ENCODE results near the gene LRMDA. TPM values are rescaled to one million over a fixed set of nuclear protein-coding genes. Genes with fewer than 3 reads are reported as not detected.

LRMDA gene
- total and polyA plus RNA-seq, 2 of the 13 experiments (the other 11 are each of a cell fraction or from before 2014, with no cell fraction given) = 13.4 to 22.0 TPM

GRCh38 chr10:76440426-76440825 lies 1009.0 kb downstream of the LRMDA start:
- Histone ChIP-seq H3K9me3 (ENCODE audit: low read length) (no peaks in the 10 kb centered on the region), H3K79me2 (ENCODE audit: insufficient read depth, low read length) (no peaks in the 10 kb centered on the region), H3K27ac (ENCODE audit: extremely low read length, insufficient read depth, low read length) (no peak overlapping the region), H3K4me1 (ENCODE audit: insufficient read depth, low read length) (no peaks in the 10 kb centered on the region), H3K4me3 (replicated peaks in 1 of 3; ENCODE audit: insufficient read depth in 1 of 3, low read depth in 2 of 3, low read length in 3 of 3) (no peak overlapping the region), H3K36me3 (replicated peaks in 1 of 2; ENCODE audit: control insufficient read depth in 1 of 2, insufficient read depth in 2 of 2, low read length in 2 of 2) (no peaks in the 10 kb centered on the region), H3K4me2 (ENCODE audit: low read depth, low read length) (no peak overlapping the region), H3K9ac (ENCODE audit: insufficient read depth, low read depth, low read length) (no peak overlapping the region), H2AFZ (ENCODE audit: low read length) (no peak overlapping the region), H4K20me1 (ENCODE audit: insufficient read depth, low read length) (no peaks in the 10 kb centered on the region), H3K27me3 (ENCODE audit: control insufficient read depth in 1 of 2, insufficient read depth in 2 of 2, low read length in 2 of 2) (no peaks in the 10 kb centered on the region)
- in situ Hi-C loops (cut with HindIII; ENCODE audit: extremely low pct_ligation_motif_present, low pct_unique_long_range_greater_than_20kb) = no loop called here
- 50% methylated on average over 5 of the region's 5 CpGs for WGBS (ENCODE audit: low lambda C conversion rate)
- ChIA-PET POLR2A (no interaction called here), CTCF (ENCODE audit: low intra/inter-chr PET ratio, low total read pairs) (no interaction called here)
- no peak for FAIRE-seq
- DNase-seq (ENCODE audit: low spot score) = no peak
- ATAC-seq = no peak
- intact Hi-C loops (cut with micrococcal nuclease; ENCODE audit: unreplicated experiment) = no loop called here
- TF ChIP-seq KDM6A (CRISPR knock-in tag; IDR thresholded peaks at IDR 0.05; ENCODE audit: low read depth) = no peak
- no peak for TF ChIP-seq E2F2 (CRISPR knock-in tag; IDR thresholded peaks at IDR 0.05; ENCODE audit: borderline replicate concordance)
- TF ChIP-seq NR0B2 (CRISPR knock-in tag; IDR thresholded peaks at IDR 0.05) = no peak
- TF ChIP-seq ZSCAN20 (CRISPR knock-in tag; IDR thresholded peaks at IDR 0.05; ENCODE audit: borderline replicate concordance) = no peak
- TF ChIP-seq ZNF12 (CRISPR knock-in tag; IDR thresholded peaks at IDR 0.05) = no peak
- BruUV-seq (replicated peaks) = no TSS peak

GRCh38 chr10:76442113-76442512 lies 1010.7 kb downstream of the LRMDA start:
- ATAC-seq = no peak
- intact Hi-C loops (cut with micrococcal nuclease; ENCODE audit: unreplicated experiment) = no loop called here
- 68% methylated on average over 5 of the region's 5 CpGs for WGBS (ENCODE audit: low lambda C conversion rate)
- no peak for TF ChIP-seq ZFP37 (CRISPR knock-in tag; IDR thresholded peaks at IDR 0.05; ENCODE audit: borderline replicate concordance)
- no peak for TF ChIP-seq NFYB (CRISPR knock-in tag; IDR thresholded peaks at IDR 0.05)
- TF ChIP-seq ERF (CRISPR knock-in tag; IDR thresholded peaks at IDR 0.05) = no peak
- TF ChIP-seq, protein P1, sequence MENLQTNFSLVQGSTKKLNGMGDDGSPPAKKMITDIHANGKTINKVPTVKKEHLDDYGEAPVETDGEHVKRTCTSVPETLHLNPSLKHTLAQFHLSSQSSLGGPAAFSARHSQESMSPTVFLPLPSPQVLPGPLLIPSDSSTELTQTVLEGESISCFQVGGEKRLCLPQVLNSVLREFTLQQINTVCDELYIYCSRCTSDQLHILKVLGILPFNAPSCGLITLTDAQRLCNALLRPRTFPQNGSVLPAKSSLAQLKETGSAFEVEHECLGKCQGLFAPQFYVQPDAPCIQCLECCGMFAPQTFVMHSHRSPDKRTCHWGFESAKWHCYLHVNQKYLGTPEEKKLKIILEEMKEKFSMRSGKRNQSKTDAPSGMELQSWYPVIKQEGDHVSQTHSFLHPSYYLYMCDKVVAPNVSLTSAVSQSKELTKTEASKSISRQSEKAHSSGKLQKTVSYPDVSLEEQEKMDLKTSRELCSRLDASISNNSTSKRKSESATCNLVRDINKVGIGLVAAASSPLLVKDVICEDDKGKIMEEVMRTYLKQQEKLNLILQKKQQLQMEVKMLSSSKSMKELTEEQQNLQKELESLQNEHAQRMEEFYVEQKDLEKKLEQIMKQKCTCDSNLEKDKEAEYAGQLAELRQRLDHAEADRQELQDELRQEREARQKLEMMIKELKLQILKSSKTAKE (CRISPR knock-in tag; IDR thresholded peaks at IDR 0.05; ENCODE audit: borderline replicate concordance) = no peak
- TF ChIP-seq ZNF878 (CRISPR knock-in tag; IDR thresholded peaks at IDR 0.05) = no peak
- TF ChIP-seq GTF2F1 (IDR thresholded peaks at IDR 0.05; ENCODE audit: low read length) = no peak
- no peak for TF ChIP-seq STAG1 (CRISPR knock-in tag; IDR thresholded peaks at IDR 0.05)
- no peak for TF ChIP-seq TRAFD1 (CRISPR knock-in tag; IDR thresholded peaks at IDR 0.05; ENCODE audit: borderline replicate concordance)
- no peak for TF ChIP-seq ELF3 (CRISPR knock-in tag; IDR thresholded peaks at IDR 0.05)

More at GRCh38 chr10:76442113-76442512, 1010.7 kb downstream of the LRMDA start:
- no peaks in the 10 kb centered on the region for H3K79me2 ChIP-seq (ENCODE audit: insufficient read depth, low read length)
- no peak overlapping the region for H3K9ac ChIP-seq (ENCODE audit: insufficient read depth, low read depth, low read length)
- no peak overlapping the region for H3K27ac ChIP-seq (ENCODE audit: extremely low read length, insufficient read depth, low read length)
- H3K4me2 ChIP-seq (ENCODE audit: low read depth, low read length) = no peak overlapping the region
- POLR2A ChIA-PET = no interaction called here
- FAIRE-seq (no peak), DNase-seq (ENCODE audit: low spot score) (no peak)
- in situ Hi-C loops (cut with HindIII; ENCODE audit: extremely low pct_ligation_motif_present, low pct_unique_long_range_greater_than_20kb) = no loop called here
- no peaks in the 10 kb centered on the region for H3K4me1 ChIP-seq (ENCODE audit: insufficient read depth, low read length)
- no TSS peak for BruUV-seq (replicated peaks)
- no peak overlapping the region for H3K4me3 ChIP-seq (replicated peaks in 1 of 3; ENCODE audit: insufficient read depth in 1 of 3, low read depth in 2 of 3, low read length in 3 of 3)
- no peaks in the 10 kb centered on the region for H3K36me3 ChIP-seq (replicated peaks in 1 of 2; ENCODE audit: control insufficient read depth in 1 of 2, insufficient read depth in 2 of 2, low read length in 2 of 2)
- CTCF ChIA-PET (ENCODE audit: low intra/inter-chr PET ratio, low total read pairs) = no interaction called here
- H3K27me3 ChIP-seq (ENCODE audit: control insufficient read depth in 1 of 2, insufficient read depth in 2 of 2, low read length in 2 of 2) = no peaks in the 10 kb centered on the region
- H4K20me1 ChIP-seq (ENCODE audit: insufficient read depth, low read length) = no peaks in the 10 kb centered on the region
- no peak overlapping the region for H2AFZ ChIP-seq (ENCODE audit: low read length)
- H3K9me3 ChIP-seq (ENCODE audit: low read length) = no peaks in the 10 kb centered on the region

All from HepG2 (cell line).